ENCODE data around the gene SSR4.

Gene SSR4

DNA sequence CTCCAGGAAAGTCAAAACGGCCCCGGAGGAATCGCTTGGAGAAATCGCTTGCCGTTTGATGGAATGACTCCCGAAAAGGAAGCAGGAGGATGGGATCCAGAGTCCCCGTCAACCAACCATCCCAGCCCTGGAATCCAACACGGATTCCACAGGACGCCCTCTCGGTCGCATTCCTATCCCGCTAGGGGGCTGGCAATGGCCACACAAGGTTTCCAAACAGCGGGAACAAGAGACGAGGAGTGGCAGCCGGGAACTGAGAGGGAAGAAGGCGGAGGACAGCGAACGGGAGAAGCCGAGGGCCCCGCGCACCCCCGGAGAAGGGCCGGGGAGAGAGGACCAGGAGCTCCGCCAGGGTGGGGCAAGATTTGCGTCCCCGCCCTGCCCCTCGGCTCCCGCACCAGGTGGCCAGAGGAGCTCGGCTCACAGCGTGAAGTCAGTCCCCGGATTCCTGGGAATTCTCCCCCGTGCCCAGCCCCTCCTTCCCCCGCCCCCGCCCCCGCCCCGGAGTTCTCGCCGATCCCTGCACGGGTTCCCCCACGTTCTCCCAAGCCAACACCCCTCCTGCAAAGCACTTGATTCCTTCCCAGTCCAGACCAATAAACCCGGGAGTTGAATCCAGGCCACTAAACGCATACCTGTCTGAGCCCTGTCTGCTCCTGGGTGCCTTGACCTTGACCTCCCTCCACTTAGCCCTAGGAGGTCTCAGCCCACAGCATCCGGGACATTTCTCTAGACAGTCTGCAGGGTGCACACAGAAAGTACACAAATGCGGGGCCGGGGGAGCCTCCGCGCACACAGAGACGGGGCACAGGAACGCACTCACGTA lies 34.5 kb downstream of the SSR4 start:
- DNase-seq (ENCODE audit: low read depth in 3 of 3, low spot score in 1 of 3): no peak

DNA sequence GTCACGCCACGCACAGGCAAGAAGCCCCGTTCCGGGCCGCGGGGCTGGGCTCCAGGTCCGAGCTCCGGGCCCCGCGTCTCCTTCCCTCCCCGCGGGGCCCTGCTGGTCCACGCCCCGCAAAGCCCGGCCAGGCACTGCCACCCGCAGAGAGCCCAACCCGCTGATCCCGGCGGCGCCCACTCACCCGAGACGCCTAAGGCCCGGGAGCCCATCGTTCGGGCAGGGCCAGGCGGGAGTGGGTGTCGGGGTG lies 35.0 kb downstream of the SSR4 start:
- DNase-seq (ENCODE audit: low read depth in 3 of 3, low spot score in 1 of 3): no peak

DNA sequence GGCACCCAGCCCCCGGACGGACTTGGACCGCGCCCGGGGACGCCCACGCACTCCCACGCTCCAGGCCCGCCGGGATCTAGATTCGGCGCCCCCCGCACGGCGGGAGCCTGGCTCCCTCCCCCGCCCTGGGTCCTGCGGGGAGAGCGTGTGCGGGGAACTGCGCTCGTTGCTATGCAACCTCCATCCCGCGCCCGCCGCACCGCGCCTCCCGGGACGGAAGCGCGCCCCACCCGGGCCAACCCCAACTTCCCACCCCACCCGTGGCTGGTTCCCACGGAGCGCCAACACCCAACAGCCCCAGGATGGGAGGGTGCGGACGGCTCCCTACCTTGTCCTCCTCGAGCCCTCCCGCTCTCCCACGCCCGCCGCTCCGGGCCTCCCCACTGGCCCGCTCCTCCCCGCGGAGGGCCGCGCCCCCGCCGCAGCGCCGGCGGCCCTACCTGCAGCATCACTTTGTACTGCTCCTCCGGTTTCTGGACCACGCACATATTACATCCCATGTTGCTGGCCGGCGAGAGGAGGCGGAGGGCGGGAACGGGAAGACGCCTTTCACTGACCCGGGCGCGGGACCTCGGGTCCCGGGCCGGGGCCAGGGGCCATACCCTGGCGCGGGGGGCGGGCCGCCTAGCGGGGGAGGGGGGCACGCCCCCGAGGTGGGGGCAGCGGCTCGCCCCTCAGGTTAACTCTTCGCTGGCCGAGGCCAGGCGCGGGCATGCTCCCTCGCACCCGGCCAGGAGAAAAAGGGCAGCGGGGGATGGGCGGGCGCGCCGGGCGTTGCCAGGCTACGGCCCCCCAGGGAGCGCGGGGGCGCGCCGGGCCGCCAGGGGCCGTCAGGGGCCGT lies 35.6 kb downstream of the SSR4 start, which contains the start of gene PDZD4:
Gene PDZD4, minus strand, starts transcription at position 746 of the 841 bp plus-strand sequence. Its CDS starts 246 bp downstream, at position 500.
- no peak for DNase-seq (ENCODE audit: low read depth in 3 of 3, low spot score in 1 of 3)

DNA sequence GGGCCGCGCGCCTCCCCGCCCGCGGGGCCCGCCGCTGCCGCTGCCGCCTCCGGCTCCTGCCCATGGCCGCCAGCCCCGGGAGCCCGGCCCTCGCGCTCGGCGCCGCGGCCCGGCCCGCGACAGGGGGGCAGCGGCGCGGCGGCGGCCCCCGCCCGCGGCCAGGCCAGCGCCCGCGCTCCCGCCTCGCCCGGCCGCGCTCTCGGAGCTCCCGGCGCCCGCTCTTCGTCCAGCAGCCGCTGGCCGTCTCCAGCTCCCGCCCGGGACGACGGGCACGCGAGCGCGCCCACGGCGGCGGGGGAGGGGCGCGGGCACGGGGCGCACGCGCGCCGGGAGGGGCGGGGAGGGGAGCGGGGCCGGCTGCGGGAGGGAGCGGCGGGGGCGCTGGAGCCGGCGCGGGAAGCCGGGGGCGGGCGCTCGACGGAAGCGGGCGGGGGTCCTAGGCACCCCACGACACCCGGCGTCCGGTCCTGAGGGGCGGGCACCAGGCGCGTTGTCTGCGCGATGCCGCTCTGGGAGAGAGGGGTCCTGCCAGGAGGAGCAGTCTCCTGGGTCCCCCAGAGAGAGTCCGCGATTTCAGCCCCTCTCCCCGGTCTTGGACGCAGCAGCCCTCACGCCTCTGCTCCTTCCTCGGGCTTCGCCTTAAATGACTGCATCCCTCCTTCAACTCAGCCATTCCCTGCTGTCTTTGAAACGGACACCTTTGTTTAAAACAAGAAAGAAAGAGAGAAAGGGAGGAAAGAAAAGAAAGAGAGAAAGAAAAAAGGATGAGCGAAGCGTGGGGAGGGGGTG lies 36.4 kb downstream of the SSR4 start:
- DNase-seq (ENCODE audit: low read depth in 3 of 3, low spot score in 1 of 3): no peak

DNA sequence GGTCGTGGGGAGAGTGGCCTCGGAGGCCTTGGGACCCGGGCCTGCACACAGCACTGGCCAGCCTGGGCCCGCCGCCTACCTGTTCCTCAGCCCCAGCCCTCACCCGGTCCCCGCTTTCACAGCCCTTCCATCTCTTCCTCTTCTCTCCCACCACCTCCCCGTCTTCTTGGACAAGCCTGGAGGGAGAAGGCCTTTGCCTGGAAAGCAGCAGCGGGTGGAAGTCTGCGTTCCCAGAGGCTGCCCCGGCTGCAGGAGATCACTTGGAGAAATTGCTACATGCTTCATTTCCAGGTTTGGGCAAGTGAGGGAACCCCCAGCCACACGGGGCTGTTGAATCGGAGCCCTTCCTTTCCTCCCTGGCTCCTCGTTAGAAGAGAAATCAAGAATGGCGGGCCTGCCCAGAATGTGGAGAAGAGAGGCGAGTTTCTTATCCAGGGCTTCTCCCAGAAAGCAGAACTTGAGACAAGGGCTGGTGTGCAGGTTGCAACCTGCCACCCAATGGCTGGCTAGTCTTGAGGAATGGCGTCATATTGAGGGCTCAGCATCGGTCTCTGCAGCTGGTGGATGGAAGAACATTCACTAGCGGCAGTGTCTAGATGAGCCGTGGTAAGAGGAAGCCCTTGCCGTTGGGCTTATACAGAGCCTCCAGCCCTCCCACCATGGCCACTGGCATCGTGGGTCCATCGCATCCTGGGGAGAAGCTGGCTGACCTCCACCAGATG lies 37.1 kb downstream of the SSR4 start:
- DNase-seq (ENCODE audit: low read depth in 3 of 3, low spot score in 1 of 3): no peak

DNA sequence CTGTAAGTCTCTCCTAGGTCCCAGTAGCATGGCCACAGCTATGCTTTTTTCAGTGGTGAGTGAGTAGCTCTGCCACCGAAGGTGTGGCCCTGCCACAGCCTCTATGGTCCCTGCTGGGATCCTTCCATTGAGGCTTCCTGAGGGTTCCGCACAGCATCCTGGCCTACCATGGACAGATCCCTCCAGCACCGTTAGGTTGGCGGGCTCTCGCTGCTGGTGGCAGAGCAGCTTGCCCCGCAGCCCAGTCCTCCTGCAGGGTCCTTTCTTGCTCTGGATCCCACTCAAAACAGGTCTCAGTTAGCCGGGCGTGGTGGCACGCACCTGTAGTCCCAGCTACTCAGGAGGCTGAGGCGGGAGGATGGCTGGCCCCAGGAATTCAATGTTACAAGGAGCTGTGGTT lies 38.3 kb downstream of the SSR4 start:
- no peak for DNase-seq (ENCODE audit: low read depth in 3 of 3, low spot score in 1 of 3)

DNA sequence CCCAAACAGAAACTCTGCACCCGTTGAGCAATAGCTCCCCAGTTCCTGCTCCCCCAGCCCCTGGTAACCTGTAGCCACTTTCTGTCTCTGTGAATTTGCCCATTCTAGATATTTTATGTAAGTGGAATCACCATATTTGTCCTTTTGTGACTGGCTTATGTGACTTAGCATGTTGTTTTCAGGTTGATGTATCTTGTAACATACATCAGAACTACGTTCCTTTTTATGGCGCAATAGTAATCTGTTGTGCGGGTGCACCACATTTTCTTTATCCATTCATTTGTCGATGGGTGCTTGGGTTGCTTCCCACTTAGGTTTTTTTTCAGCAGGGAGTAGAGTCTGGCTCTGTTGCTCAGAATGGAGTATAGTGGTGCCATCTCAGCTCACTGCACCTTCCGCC lies 42.5 kb downstream of the SSR4 start:
- DNase-seq (ENCODE audit: low read depth in 3 of 3, low spot score in 1 of 3): no peak

DNA sequence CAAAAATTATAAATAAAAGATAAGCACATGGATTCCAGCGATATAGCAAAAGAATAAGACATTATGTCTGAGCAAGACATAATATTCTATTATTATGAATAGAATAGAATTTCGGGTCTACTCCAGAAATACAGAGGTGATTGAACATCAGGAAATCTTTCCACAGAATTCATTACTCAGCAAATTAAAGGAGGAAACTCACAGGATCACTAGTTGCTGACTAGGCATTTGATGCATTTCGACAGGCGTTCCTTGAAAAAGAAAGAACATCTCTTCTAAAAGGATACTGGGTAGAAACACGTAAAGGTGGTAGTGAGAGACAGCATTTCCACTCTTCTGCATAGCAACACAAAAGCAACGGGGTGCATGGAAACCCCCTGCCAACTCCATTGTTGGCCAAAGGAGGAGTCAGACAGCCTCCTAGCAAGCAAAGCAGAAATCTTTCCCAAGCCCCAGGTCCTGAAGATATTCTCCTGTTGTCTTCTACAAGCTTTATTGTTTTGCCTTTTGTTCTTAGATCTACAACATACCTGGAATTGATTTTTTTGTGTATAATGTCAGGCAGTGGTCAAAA lies 50.1 kb downstream of the SSR4 start:
- DNase-seq (ENCODE audit: low read depth in 3 of 3, low spot score in 1 of 3): no peak

DNA sequence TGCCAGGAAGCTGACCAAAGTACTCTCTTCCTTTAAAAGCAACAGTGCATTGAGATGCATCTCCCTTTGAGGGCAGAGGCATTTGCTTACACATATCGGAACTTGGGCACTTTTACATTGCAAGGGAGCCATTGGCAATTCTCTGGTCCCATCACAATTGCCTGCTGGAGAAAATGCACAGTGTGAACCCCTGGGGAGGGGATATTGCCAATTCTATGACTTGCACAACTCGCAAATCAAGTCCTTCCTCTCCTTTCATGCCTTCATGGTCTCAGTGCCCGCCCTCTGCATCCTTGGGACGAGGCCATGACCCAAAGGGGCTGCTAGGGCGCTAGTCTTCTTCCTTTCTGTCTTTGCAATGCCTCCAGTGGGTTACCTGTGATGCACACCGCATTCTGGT lies 50.7 kb downstream of the SSR4 start:
- DNase-seq (ENCODE audit: low read depth in 3 of 3, low spot score in 1 of 3): no peak

DNA sequence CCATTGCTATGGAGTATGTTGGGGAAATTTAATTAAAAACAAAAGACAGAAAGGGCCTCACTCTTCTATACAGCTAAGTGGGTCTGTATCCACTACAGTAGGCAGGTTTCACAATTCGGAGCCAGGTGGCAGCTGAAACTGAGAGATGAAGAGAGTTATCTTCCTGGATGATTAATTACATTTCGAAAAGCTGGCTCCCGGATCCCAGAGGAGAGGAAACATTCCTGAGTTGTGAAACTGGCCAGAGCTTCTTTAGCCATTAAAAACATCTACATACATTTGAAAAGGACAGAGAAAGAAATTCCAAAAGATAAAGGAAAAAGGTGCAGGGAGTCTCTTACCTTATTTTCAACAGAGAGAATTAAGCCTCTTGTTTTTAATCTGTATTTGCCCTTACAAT lies 51.4 kb downstream of the SSR4 start:
- no peak for DNase-seq (ENCODE audit: low read depth in 3 of 3, low spot score in 1 of 3)
